NCI-H524 (cell line): ENCODE measurements around the gene AATK.
A peak's percentile ranks its signal among the peaks of the same experiment; 100 is the strongest.
"Not testable (repeated sequence)": the region's sequence is repeated elsewhere in the genome, so short reads cannot be mapped to it uniquely, and the experiment has no call there.

ENCODE experiments used
- DNase-seq, 2 experiments: peaks; one replicate each; lab custom pipeline; 2025; lab: John Stamatoyannopoulos, UW

AATK gene

GRCh38 chr17:81162491-81162890 is 3.5 kb downstream of the AATK start:
- no peak for DNase-seq

DNA sequence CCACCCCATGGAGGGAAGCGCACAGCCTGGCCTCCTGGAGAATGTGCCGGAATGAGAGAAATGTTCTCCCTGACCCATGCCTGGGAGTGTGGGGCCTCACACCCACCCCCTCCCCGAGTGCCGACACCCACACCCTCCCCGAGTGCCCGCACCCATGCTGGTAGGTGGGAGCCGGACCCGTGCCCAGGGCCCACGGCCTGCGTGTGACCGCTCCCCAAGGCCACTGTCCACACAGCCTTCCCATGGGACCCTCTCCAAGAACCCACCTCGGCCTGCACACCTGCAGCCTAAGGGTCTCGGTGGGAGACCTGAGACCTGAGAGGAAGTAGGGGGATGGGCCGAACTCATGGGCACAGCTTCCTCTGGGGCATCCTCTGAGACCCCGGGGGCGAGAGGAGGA is 4.0 kb downstream of the AATK start:
- DNase-seq = no peak

DNA sequence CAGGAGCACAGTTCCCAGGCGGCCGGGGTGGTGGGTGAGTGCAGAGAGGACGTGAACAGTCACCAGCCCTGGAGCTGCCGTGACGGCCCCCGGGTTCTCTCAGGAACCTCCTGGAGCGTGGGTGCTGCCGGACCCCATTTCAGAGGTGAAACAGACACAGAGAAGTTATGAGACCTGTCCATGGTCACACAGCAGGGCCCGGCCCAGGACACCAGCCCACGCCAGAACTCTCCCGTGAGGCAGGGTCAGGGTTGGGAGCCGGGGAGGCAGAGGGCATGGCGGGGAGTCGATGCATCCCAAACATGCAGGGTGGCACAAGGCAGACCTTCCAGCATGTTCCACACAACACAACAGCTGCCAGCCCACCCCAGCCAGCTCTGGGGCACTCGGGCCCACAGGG is 4.5 kb downstream of the AATK start:
- no peak for DNase-seq

GRCh38 chr17:81160747-81161453 is 5.1 kb downstream of the AATK start:
- DNase-seq = no peak

- no peak for DNase-seq
Observed at GRCh38 chr17:81160306-81160705, 5.7 kb downstream of the AATK start.

DNA sequence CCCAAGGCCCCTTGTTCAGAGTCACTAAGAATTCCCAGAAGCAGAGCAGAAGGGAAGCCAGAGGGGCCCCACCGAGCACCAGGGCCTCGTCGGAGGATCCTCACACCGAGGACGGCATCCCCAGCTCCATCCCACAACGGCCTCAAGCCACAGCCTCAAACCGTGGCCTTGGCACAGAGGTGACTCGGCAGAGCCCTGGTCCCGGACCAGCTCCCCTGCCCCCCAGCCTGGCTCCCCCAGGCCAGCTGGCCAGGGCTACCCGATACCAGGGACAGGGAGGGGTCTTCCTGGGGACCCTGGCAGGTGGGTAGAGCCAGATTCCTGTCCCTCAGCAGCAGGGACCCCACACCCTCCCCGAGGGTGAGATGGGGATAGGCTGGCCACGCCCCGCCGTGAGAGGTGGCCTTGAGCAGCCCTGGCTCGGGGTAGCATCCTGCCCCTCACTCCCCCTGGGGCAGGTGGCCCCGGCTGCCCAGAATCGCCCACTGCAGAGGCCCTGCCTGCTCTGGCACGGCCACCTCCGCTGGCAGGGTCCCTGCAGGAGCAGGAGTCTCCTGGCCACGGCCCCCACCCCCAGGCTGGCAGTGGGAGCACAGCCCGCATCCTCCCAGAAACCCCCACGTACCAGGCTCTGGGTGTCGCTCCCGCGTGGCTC is 6.3 kb downstream of the AATK start:
- DNase-seq = no peak

DNA sequence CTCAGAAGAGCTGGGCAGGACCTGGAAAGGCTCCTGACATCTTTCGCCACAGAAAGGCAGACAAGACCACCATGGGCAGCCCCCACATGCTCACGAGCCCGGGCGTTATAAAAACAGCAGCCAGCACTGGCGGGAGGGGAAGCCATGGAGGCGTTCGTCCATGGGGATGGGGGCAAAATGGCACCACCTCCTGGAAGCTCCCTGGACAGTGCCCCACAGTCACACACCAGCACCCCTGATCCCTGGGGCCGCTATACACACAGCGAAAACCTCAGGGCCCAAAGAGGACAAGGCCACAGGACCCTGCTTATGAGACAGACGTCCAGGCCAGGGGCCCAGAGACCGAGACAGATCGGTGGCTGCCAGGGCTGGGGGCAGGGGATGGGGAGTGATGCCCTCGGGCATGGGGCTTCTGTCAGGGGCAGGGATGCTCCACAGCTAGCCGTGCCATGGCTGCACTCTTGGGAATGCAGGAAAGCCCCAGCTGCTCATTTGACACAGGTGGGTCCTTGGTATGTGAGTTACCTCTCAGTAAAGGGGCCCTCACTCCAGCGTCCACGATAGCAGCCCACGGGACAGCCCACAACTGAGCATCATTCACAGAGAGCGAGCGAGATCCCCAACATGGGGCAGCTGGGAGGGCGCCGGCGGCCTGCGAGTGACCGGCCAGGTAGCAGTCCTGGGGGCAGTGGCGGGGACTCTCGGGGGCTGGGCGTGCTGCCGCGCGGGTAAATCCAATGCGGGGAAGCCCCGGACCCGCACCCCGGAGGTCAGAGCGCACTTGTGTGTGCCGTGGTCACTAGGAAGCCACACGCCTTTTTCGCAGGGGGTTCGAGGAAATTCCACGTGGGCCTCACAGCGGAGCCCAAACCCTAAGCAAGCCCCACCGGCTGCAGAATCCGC is 7.1 kb downstream of the AATK start:
- no peak for DNase-seq

DNA sequence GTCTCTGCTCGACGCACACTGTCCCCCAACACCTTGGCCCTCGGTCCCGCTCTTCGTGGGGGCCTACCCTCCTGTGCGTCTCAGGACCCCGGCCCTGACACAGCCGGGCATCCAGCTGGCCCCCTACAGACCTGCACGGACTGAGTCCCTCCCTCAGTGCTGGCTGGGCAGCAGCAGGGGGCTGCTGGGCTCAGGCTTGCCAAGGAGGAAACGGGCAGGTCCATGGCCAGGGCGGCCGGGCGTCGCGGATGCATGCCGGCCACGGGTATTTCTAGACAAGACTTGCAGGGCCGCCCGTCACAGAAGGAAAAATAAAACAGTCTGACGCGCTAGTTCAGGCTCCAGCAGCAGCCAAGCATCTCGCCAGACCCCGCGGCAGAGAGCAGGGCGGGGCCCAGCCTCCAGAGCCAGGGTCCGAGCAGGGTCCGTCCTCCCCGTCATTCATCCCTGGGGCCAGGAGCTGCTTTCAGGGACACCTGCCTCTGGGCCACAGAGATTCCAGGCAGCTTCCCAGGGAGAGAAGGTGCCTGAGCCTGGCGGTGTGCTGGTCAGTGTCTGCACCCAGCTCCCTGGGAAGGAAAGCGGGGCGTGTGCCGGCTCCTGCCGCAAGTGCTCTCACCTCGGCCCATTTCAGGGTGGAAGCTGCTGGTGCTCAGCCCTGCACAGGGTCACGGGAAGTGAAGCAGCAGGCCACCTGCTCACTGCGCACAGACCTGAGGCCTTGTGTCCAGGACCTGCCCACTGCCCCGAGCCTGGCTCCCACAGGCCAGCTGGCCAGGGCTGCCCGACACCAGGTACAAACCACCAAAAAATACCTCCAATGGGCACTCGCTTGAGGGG is 8.0 kb downstream of the AATK start:
- no peak for DNase-seq

DNA sequence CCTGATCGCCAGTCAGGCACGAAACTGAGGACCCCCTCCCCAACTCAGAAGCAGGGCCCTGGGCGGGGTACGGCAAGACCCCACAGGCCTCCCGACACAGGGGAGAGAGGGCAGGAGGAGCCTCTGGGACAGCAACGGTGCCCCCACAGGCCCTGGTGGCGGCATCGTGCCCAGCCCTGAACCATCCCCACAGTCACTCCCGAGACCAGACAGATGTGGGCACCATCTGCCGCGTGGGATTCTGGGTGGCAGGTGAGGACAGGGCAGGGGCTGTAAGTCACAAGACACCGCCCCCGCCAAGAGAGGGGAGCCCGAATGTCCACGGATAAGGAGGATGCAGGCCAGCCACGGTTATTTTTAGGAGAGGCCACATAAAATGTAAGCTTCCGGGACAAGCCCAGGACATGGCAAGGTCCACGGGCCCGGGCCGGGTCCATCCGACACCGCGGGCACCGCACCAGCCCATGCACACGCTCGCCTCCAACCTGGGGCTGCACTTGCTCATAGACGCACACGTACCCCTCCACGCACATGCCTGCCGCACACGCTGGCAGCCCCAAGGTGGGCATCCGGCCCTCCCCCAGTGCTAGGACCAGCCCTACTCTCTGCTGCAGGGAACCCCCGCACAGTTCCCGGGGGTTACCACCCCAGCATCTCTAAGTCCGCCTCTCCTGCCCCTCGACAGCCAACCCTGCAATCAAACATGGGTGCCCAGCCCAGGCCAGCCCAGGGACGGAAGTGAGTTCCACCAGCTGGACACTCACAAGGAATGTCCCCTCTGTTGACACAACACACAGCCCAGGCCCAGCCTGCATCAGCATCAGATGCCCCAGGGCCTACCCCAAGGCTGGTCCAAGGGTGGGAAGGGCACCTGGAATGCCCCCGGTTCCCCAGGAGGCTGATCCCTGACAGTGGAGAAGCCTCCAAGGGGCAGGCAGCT is 8.9 kb downstream of the AATK start:
- peak in 1 of 2 experiments; percentile 24 for DNase-seq

GRCh38 chr17:81154961-81155360 is 11.1 kb downstream of the AATK start:
- no peak for DNase-seq

GRCh38 chr17:81154016-81154415 is 12.0 kb downstream of the AATK start:
- not testable (repeated sequence) for DNase-seq

DNA sequence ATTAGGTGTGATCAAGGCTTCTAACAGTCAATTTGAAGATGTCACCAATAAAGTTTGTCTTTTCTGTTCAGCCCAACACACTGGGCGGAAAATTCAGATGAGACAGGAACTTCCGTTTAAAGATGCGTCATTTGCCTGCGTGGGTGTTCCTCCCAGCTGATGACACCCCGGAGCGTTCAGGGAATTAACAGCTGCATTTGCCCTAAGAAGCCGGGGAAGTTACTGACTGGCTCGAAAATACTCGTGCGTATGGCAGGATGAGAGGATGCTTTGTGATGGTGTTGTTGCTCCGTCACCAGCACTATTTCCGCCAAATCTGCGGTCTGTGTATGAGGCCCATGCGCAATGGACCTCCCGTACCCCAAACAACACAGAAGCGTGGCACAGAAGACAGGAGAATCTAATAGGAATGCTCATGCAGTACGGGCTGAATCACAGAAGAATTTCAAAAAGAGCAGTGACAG is 12.6 kb downstream of the AATK start:
- DNase-seq = no peak

- no peak for DNase-seq
Observed at GRCh38 chr17:81152288-81152828, 13.7 kb downstream of the AATK start.

- DNase-seq = no peak
Observed at GRCh38 chr17:81151278-81151677, 14.7 kb downstream of the AATK start.

DNA sequence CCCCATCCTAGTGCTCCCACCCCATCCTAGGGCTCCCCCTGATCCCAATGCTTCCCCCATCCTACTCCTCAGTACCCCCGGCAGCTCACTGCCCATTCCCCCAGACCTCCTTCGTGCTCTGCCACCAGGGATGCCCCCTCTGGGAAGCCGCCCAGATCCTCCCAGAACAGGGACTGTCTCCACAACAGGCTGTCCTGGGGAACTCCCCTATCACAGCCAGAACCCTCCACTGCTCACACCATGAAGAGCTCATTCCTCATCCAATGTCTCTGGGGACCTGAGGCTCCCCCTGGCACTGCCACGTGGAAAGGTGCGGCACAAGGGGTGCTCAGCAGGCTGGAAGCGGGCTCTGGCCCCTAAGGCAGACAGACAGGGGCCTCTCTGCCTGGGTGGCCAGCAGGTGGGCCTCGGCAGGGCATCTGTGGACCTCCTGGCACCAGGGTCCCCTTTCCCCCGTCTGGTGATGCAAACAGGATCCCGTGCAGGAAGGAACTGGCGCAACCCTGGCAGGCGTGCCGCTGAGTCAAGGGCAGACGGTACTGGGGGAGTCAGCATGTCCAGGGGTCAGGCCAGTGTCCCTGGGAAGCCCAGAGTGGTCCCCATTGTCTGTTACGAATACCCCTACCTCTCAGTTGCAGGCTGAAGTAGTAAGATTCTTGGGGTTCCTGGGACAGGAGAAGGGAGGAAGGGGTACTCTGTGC is 15.5 kb downstream of the AATK start:
- no peak for DNase-seq

- no peak for DNase-seq
Observed at GRCh38 chr17:81148986-81149533, 17.0 kb downstream of the AATK start.

- DNase-seq = no peak
Observed at GRCh38 chr17:81148571-81148970, 17.4 kb downstream of the AATK start.

DNA sequence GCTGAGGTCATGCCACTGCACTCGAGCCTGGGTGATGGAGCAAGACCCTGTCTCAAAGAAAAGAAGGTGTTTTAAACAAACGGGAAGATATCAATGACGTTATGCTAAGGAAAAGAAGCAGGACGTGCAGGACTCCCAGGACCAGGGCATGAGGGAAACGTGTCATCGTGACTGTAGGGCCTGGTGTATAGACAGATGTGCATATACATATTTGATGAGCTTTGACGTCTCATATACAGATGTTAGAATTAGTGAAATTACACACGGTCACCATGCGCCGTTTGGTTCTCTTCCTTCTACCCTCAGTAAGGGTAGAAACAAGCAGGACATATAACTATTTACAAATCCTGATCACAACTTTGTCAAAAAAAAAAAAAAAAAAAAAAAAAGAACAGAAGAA is 18.3 kb downstream of the AATK start:
- no peak for DNase-seq

- not testable (repeated sequence) for DNase-seq
Observed at GRCh38 chr17:81146208-81146607, 19.8 kb downstream of the AATK start.
